Duodenal mucosa (tissue), 2 donors: Measurements from ENCODE around the gene SETDB1.

Source experiments
- H3K27ac ChIP-seq: one replicate; pipeline ENCODE4 v1.7.0; 2013; ENCODE audit warnings: low read depth, low read length
- H3K27me3 ChIP-seq, 2 donors: one replicate each; pipeline ENCODE4 v1.7.0; 2013; ENCODE audit warnings: low read length in 2 of 2, control low read depth in 1 of 2; ENCODE audit not compliant: insufficient read depth in 2 of 2, control insufficient read depth in 1 of 2
- H3K36me3 ChIP-seq, 2 donors: one replicate each; pipeline ENCODE4 v1.7.0; 2013; ENCODE audit warnings: low read length in 2 of 2, control low read depth in 1 of 2; ENCODE audit not compliant: insufficient read depth in 2 of 2, control insufficient read depth in 1 of 2
- H3K4me1 ChIP-seq, 2 donors: one replicate each; pipeline ENCODE4 v1.7.0; 2013; ENCODE audit warnings: low read length in 2 of 2, control low read depth in 1 of 2; ENCODE audit not compliant: insufficient read depth in 2 of 2, control insufficient read depth in 1 of 2
- H3K4me3 ChIP-seq, 2 donors: one replicate each; pipeline ENCODE4 v1.7.0; 2013; ENCODE audit warnings: low read length in 2 of 2, low read depth in 1 of 2
- H3K9ac ChIP-seq, 2 donors: one replicate each; pipeline ENCODE4 v1.7.0; 2013; ENCODE audit warnings: low read length in 2 of 2, low read depth in 1 of 2
- H3K9me3 ChIP-seq, 2 donors: one replicate each; pipeline ENCODE4 v1.7.0; 2013; ENCODE audit warnings: low read length in 2 of 2, control low read depth in 1 of 2; ENCODE audit not compliant: control insufficient read depth in 1 of 2

Gene SETDB1

GRCh38 chr1:151009206-151009587 is 83.0 kb downstream of the SETDB1 start:
- Histone ChIP-seq H3K27ac (peak overlapping the region; percentile 22), H3K36me3 (peaks cover 0 to 3% of the 10 kb centered on the region in 2 donors), H3K4me1 (peaks cover 52 to 58% of the 10 kb centered on the region in 2 donors), H3K9ac (peak overlapping the region; percentile 92), H3K4me3 (peak overlapping the region; percentile 87 to 94), H3K9me3 (no peaks in the 10 kb centered on the region), H3K27me3 (no peaks in the 10 kb centered on the region)

- Histone ChIP-seq H3K27ac (no peak overlapping the region), H3K9me3 (no peaks in the 10 kb centered on the region), H3K4me3 (peak overlapping the region; percentile 87 to 94), H3K9ac (peak overlapping the region; percentile 92), H3K27me3 (no peaks in the 10 kb centered on the region), H3K4me1 (peaks cover 55% of the 10 kb centered on the region in 2 donors), H3K36me3 (peaks cover 0 to 3% of the 10 kb centered on the region in 2 donors)
Observed at GRCh38 chr1:151009674-151010345, 83.6 kb downstream of the SETDB1 start.

- H3K4me3 ChIP-seq, result no peak overlapping the region
- no peak overlapping the region for H3K9ac ChIP-seq
- H3K4me1 ChIP-seq, result peaks cover 53 to 55% of the 10 kb centered on the region in 2 donors
- peaks cover 0 to 3% of the 10 kb centered on the region in 2 donors for H3K36me3 ChIP-seq
- H3K27me3 ChIP-seq, result no peaks in the 10 kb centered on the region
- no peak overlapping the region for H3K27ac ChIP-seq
- no peaks in the 10 kb centered on the region for H3K9me3 ChIP-seq
Observed at GRCh38 chr1:151010346-151010726, 84.2 kb downstream of the SETDB1 start.

- Histone ChIP-seq H3K4me3 (no peak overlapping the region), H3K36me3 (peaks cover 0 to 3% of the 10 kb centered on the region in 2 donors), H3K9me3 (no peaks in the 10 kb centered on the region), H3K9ac (no peak overlapping the region), H3K27me3 (no peaks in the 10 kb centered on the region), H3K27ac (no peak overlapping the region), H3K4me1 (peaks cover 48 to 55% of the 10 kb centered on the region in 2 donors)
Observed at GRCh38 chr1:151011154-151011850, 85.1 kb downstream of the SETDB1 start.

- peak overlapping the region in 1 of 2 donors; percentile 12 for H3K4me3 ChIP-seq
- peaks cover 2 to 4% of the 10 kb centered on the region in 2 donors for H3K36me3 ChIP-seq
- H3K4me1 ChIP-seq, result peaks cover 36 to 44% of the 10 kb centered on the region in 2 donors
- no peaks in the 10 kb centered on the region for H3K27me3 ChIP-seq
- peak overlapping the region in 1 of 2 donors; percentile 8 for H3K9ac ChIP-seq
- peak overlapping the region; percentile 61 for H3K27ac ChIP-seq
- H3K9me3 ChIP-seq, result no peaks in the 10 kb centered on the region
Observed at GRCh38 chr1:151012684-151013471, 86.7 kb downstream of the SETDB1 start.

- no peaks in the 10 kb centered on the region for H3K9me3 ChIP-seq
- H3K27ac ChIP-seq, result peak overlapping the region; percentile 61
- H3K4me1 ChIP-seq, result peaks cover 34 to 43% of the 10 kb centered on the region in 2 donors
- peak overlapping the region in 1 of 2 donors; percentile 8 for H3K9ac ChIP-seq
- no peaks in the 10 kb centered on the region for H3K27me3 ChIP-seq
- peaks cover 5 to 7% of the 10 kb centered on the region in 2 donors for H3K36me3 ChIP-seq
- H3K4me3 ChIP-seq, result peak overlapping the region in 1 of 2 donors; percentile 12
Observed at GRCh38 chr1:151013518-151013917, 87.4 kb downstream of the SETDB1 start.
